COLO829 (cell line): Measurements from ENCODE around the gene SH3TC2.
"Not testable (repeated sequence)": the region's sequence is repeated elsewhere in the genome, so short reads cannot be mapped to it uniquely, and the experiment has no call there.

Experiments
- DNase-seq: peaks from one replicate; pipeline ENCODE4 v3.0.0; 2012; ENCODE audit warnings: low spot score

The SH3TC2 gene

DNA sequence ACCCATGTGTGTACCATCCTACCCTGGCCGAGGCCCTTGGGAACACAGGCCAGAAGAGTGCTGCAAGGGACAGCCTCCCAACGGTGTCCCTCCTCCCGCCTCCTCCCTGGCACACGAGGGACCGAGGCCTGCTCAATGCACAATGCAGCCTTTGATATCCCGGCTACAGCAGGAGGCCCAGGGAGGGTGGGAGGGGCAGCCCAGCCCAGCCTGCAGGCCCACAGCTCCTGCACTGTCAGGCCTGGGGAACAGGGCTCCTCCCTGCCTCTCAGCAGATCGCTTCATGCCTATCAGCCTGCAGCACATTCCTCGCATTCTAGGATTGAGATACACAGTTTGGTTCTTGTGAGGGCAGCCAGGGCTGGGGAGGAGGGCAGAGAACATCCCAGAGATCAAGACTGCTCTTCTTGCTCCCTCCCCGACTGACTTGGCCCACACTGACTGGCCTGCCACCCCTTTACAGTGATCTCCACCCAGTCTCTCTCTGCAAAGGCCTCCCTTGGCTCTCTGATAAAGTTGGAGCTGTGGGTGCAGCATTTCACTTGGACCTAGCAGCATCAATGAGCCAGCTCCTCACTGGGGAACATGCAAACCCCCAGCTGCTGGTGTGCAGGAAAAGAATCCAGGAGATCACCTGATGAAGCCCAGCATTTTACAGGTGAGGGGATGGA lies at the start of gene SH3TC2:
Gene SH3TC2 (minus strand): TSS at position 46 of the 671 bp plus-strand sequence. CDS start 40 bp downstream, at position 6.
- peak; percentile 90 for DNase-seq

DNA sequence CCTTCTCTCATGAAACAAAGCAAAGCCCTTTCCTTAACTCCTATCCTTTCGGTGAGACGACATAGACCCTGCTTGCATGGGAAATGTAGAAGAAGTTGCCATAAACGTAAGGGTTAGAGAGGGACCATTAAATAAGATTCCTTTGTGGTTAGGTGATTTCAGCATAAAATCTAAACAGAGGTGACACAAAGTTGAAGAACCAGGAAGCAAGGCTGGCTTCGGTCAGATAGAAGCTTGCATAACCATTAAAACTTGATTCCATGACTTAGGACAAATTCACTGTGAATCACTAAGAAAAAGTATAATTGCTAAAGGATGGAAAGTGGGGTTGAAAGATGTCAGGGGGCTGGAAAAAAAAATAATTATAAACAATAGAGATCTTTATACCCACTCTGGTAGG lies 47.5 kb upstream of the SH3TC2 start:
- no peak for DNase-seq

DNA sequence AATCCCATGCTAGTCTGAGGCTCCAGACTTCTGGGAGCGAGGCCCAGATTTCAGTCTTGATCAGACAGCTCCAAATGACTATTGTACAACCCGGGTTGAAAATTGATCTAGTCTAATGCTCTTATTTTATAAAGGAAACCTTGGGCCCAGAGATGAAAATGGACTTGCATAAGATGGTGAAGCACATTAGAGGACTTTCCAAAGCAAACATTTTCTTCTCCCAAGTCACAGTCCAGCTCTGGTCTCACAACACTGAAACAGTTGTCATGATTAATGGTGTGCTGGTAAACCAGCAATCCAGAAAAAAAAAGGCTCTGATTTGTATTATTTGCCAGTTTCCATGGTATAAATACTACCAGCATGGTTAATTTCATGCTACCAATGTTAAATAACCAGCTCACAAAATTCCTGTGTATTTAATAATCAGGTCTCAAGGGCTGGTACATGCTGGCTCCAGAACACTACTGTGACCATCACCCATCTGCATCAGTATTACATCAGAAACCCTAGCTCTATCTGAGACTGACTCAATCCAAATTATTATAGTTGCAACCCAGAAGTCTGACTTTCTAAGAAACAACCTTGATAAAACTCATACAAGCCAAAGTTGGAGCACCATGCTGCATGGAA lies 45.9 kb upstream of the SH3TC2 start:
- no peak for DNase-seq

DNA sequence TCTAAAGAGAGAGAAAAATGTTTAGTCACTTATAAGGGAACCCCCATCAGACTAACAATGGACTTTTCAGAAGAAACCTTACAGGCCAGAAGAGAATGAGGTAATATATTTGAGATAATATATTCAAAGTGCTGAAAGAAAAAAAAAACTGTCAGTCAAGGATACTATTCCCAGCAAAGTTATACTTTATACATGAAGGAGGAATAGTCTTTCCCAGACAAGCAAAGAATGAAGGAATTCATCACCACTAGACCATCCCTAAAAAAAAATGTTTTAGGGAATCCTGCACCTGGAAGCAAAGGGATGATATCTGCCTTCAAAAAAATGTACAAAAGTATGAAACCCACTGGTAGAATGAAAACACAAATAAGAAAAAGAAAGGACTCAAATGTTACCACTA lies 37.5 kb upstream of the SH3TC2 start:
- DNase-seq: no peak

DNA sequence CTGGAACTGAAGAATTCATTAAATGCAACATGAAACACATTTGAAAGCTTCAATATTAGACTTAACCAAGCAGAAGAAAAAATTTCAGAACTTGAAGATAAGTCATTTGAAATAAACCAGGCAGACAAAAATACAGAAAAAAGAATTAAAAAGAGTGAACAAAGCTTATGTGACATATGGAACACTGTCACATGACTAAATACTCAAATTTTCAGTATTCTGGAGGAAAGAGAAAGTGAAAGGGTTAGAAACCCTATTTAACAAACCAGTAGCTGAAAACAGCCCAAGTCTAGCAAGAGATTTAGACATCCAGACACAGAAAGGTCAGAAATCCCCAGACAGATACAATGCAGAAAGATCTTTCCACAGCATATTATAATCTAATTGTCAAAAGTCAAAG lies 37.1 kb upstream of the SH3TC2 start:
- no peak for DNase-seq

GRCh38 chr5:149094996-149095395 lies 32.1 kb upstream of the SH3TC2 start:
- no peak for DNase-seq

DNA sequence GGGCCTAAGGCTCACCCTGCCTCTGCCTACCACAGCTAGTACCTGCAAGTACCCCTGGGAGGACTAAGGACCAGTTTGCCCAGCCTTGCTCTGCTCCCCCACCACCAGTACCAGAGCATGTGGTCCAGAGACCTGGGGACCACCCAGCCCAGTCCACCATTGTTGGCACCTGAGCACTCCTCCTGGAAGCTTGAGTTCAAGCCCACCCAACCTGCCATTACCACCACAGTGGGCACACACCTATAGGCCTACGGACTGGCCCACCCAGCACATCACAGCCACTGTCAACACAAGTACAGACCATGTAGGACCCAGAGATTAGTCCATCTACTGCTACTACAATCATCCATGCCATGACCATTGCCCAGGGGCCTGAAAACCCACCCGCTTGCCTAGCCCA lies 30.8 kb upstream of the SH3TC2 start:
- DNase-seq: no peak

DNA sequence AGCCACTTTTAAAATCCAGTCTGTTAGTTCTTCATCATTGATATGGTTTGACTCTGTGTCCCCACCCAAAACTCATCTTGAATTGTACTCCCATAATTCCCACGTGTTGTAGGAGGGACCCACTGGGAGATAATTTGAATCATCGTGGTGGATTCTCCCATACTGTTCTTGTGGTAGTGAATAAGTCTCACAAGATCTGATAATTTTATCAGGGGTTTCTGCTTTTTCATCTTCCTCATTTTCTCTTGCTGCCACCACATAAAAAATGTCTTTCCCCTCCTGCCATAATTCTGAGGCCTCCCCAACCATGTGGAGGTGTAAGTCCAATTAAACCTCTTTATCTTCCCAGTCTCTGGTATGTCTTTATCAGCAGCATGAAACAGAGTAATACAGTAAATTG lies 26.9 kb upstream of the SH3TC2 start:
- no peak for DNase-seq

DNA sequence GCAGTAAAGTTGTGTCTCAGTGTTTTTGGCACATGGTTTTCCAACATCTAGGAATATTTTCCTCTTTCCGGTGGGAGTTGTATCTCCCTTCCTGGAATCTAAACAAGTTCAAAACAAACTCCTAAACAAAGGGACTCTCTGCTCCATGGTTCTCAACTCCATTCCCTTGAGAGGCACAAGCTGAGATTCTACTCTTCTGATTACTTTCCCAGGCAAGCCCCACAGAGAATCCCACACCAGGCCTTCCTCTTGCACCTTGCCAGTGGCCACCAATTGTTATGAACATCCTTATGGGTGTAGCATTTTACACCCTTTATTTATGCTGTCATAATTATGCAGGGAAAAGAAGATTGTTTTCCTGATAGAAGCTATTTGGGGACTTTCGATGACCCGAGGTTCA lies 25.8 kb upstream of the SH3TC2 start:
- no peak for DNase-seq

- no peak for DNase-seq
These were observed 21.0 kb upstream of the SH3TC2 start for GRCh38 chr5:149083846-149084245.

DNA sequence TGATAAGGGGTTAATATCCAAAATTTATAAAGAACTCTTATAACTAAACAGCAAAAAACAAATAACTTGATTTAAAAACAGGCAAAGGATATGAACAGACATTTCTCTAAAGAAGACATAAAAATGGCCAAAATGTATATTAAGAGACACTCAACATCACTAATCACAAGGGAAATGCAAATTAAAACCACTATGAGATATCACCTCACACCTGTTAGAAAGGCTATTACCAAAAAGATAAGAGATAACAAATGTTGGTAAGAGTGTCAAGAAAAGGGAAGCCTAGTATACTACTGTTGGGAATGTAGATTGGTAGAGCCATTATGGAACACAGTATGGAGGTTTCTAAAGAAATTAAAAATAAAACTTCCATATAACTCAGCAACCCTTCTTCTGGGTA lies 19.4 kb upstream of the SH3TC2 start:
- no peak for DNase-seq

GRCh38 chr5:149080294-149080693 lies 17.4 kb upstream of the SH3TC2 start:
- no peak for DNase-seq

GRCh38 chr5:149079883-149080282 lies 17.0 kb upstream of the SH3TC2 start:
- no peak for DNase-seq

GRCh38 chr5:149074071-149074470 lies 11.2 kb upstream of the SH3TC2 start:
- not testable (repeated sequence) for DNase-seq

DNA sequence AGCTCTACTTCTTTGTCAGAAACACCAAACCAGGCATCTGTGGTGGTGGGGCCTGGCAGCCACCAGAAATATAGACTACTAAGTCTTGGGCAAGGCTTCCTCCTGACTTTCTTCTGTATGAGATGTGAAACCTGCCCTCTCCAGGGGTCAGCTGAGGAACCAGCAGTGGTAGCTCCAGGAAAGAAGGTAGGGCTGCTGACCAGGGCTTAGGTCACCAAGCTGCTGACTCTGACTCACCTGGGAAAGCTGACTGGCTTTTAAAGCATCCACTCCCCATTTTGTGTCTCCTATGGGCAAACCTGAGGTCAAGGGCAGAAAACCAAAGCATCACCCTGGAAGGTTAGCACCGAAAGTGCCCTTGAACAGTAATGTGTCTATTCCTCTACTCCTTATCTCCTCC lies 10.4 kb upstream of the SH3TC2 start:
- DNase-seq: no peak

- no peak for DNase-seq
These were observed 9.9 kb upstream of the SH3TC2 start for GRCh38 chr5:149072791-149073190.

DNA sequence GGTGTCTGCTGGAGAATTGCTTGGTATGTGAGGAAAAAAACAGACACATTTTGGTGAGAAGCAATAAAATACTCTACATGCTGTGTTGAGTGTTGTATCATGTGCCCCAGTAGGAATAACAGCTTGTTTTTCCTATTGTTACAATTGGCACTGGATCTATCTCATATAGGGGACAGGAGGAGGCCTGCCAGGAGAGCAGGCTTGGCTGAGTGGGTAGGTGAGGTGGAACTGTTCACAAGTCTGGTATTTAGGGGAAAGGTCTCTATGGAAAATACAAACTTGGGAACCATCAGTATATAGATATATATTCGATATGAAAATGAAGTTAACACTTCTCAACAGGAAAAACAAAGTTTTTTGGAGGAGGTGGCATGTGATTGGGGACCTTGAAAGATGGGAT lies 9.5 kb upstream of the SH3TC2 start:
- no peak for DNase-seq

DNA sequence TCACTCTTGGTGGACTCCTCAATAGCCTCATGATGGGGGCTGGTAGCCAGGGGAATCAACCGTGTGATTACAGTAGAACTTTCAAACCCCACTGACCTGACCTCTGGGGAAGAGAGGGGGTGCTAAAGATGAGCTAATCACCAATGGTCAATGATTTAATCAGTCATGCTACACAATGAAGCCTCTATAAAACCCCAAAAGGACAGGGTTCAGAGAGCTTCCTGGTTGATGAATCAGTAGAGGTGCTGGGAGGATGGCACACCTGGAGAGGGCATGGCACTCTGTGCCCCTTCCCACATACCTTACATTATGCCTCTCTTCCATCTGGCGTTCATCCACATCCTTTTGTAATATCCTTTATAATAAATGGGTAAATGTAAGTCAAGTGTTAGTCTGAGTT lies 8.9 kb upstream of the SH3TC2 start:
- DNase-seq: no peak

- DNase-seq: no peak
These were observed 8.4 kb upstream of the SH3TC2 start for GRCh38 chr5:149071216-149071615.

DNA sequence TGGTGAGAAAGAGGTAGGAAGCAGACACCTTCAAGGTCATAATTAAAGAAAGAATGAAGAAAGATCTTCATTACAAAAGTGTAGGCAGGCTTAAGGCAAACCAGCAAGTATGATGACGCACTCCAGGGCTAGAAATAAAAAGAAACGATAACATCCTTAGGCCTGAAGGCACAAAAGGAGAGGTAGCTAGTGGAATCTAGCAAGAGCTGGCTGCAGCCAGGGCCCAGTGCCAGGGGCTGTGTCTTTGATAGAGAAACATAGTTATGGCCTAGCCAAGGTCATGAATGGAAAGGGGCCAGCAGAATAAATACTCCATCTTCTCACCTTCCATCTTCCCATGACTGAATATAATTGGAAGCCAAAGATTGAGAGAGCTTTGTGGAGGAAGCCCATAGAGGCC lies 6.8 kb upstream of the SH3TC2 start:
- DNase-seq: no peak

GRCh38 chr5:149063896-149064478 lies 1.1 kb upstream of the SH3TC2 start:
- no peak for DNase-seq

- DNase-seq: peak; percentile 80
These were observed 368 bp downstream of the SH3TC2 start for GRCh38 chr5:149062371-149063016.

GRCh38 chr5:149061341-149061740 lies 1.5 kb downstream of the SH3TC2 start:
- no peak for DNase-seq
